SK-N-MC (cell line): ENCODE results near the gene ANKRD53.

Experiments used
- DNase-seq: peaks from one replicate; pipeline ENCODE4 v3.0.0-alpha.2; 2011; ENCODE audit warnings: low read depth, low spot score
- H3K27ac ChIP-seq: fragments of 200-600 bp; sonication (generic); 2 replicates; pipeline ENCODE4 v1.5.1; 2016; ENCODE audit warnings: mixed run types
- H3K36me3 ChIP-seq: fragments of 200-600 bp; sonication (generic); 2 replicates; pipeline ENCODE4 v1.6.1; 2017; ENCODE audit warnings: antibody characterized with exemption, low read length, mixed read lengths; ENCODE audit not compliant: insufficient read depth
- H3K4me3 ChIP-seq: fragments of 200-600 bp; sonication (generic); 2 replicates; pipeline ENCODE4 v1.5.1; 2016
- H3K9ac ChIP-seq: fragments of 200-600 bp; sonication (generic); 2 replicates; pipeline ENCODE4 v1.8.0; 2017; ENCODE audit warnings: mixed run types, mixed read lengths; ENCODE audit not compliant: insufficient read length
- H3K9me3 ChIP-seq: fragments of 200-600 bp; sonication (generic); 2 replicates; pipeline ENCODE4 v1.6.1; 2017; ENCODE audit warnings: low read depth, mild to moderate bottlenecking, antibody characterized with exemption, low read length, moderate library complexity, mixed read lengths
- EZH2 ChIP-seq: fragments of 200-600 bp; sonication (generic); IDR thresholded peaks from one replicate; pipeline ENCODE4 v1.6.1; 2017; ENCODE audit warnings: antibody characterized with exemption
- FOXP2 ChIP-seq: optimal IDR thresholded peaks from 2 replicates; pipeline ENCODE3; 2011; ENCODE audit warnings: mild to moderate bottlenecking, moderate library complexity; ENCODE audit not compliant: insufficient read depth; ENCODE audit errors: extremely low read length, control extremely low read depth
- POLR2AphosphoS5 ChIP-seq: IDR thresholded peaks from 2 replicates; pipeline ENCODE4 v1.6.1; 2012; ENCODE audit warnings: mild to moderate bottlenecking, low read depth, low read length, borderline replicate concordance

Gene ANKRD53

GRCh38 chr2:70954886-70955285 is 23.5 kb upstream of the ANKRD53 start:
- Histone ChIP-seq H3K4me3 (no peak overlapping the region), H3K9ac (no peak overlapping the region), H3K9me3 (no peaks in the 10 kb centered on the region), H3K27ac (no peak overlapping the region), H3K36me3 (no peaks in the 10 kb centered on the region)
- DNase-seq = no peak
- TF ChIP-seq EZH2 (no peak), POLR2AphosphoS5 (no peak), FOXP2 (no peak)

GRCh38 chr2:70956141-70956540 is 22.3 kb upstream of the ANKRD53 start:
- Histone ChIP-seq H3K4me3 (no peak overlapping the region), H3K27ac (no peak overlapping the region), H3K36me3 (no peaks in the 10 kb centered on the region), H3K9me3 (no peaks in the 10 kb centered on the region), H3K9ac (no peak overlapping the region)
- DNase-seq = no peak
- TF ChIP-seq EZH2 (no peak), FOXP2 (no peak), POLR2AphosphoS5 (no peak)

GRCh38 chr2:70957798-70958197 is 20.6 kb upstream of the ANKRD53 start:
- no peak overlapping the region for H3K4me3 ChIP-seq
- no peak for TF ChIP-seq EZH2
- no peak for TF ChIP-seq POLR2AphosphoS5
- TF ChIP-seq FOXP2 = no peak
- H3K9me3 ChIP-seq = no peaks in the 10 kb centered on the region
- H3K27ac ChIP-seq = no peak overlapping the region
- no peak overlapping the region for H3K9ac ChIP-seq
- no peaks in the 10 kb centered on the region for H3K36me3 ChIP-seq
- no peak for DNase-seq

DNA sequence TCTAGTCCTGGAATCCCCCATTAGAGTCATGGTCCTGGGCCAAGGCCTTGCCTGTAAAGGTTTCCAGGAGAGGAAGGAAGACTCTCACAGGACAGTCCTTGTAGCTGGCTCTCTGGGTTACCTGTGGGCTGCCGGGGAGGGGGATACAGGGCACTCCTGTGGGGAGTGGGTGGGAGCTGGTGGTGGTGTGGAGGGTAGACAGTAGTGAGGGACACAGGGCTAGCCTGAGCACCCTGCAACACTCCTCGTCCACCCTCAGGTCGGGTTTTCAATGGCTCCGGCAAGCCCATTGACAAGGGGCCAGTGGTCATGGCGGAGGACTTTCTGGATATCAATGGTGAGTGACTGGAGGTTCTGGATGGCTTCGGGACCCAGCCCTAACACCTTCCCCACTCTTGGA is 19.7 kb upstream of the ANKRD53 start:
- Histone ChIP-seq H3K4me3 (no peak overlapping the region), H3K9me3 (no peaks in the 10 kb centered on the region), H3K27ac (no peak overlapping the region), H3K9ac (no peak overlapping the region), H3K36me3 (no peaks in the 10 kb centered on the region)
- TF ChIP-seq POLR2AphosphoS5 (no peak), FOXP2 (no peak), EZH2 (no peak)
- DNase-seq = no peak

DNA sequence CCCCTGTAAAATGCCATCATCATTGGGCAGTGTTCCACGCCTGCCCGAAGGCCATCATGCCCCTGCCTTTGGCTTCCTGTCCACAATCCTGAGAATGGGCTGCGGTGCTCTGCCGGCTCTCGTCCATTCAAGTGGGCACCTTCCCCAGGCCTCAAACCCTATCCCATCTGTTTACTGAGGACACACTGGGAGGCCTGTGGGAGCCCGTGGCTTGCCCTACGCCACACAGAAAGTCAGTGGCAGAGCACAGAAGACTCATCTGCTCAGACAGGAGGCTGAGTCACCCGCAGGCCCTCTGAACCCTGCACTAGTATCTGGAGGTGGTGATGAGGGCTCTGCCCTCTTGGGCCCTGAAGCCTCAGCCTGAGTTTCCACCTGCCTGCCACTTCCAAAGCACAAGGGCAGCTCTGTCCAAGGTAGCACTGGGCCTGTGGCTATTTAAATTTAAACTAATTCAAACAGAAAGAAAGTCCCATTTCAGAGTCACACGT is 19.1 kb upstream of the ANKRD53 start:
- no peak overlapping the region for H3K4me3 ChIP-seq
- H3K36me3 ChIP-seq = no peaks in the 10 kb centered on the region
- H3K27ac ChIP-seq = no peak overlapping the region
- H3K9ac ChIP-seq = no peak overlapping the region
- no peaks in the 10 kb centered on the region for H3K9me3 ChIP-seq
- TF ChIP-seq EZH2 = no peak
- no peak for TF ChIP-seq POLR2AphosphoS5
- no peak for TF ChIP-seq FOXP2
- no peak for DNase-seq

- Histone ChIP-seq H3K4me3 (no peak overlapping the region), H3K9ac (no peak overlapping the region), H3K36me3 (no peaks in the 10 kb centered on the region), H3K27ac (no peak overlapping the region), H3K9me3 (no peaks in the 10 kb centered on the region)
- TF ChIP-seq POLR2AphosphoS5 (no peak), FOXP2 (no peak), EZH2 (no peak)
- no peak for DNase-seq
Observed at GRCh38 chr2:70959851-70960832, 18.3 kb upstream of the ANKRD53 start.

- TF ChIP-seq FOXP2 = no peak
- TF ChIP-seq POLR2AphosphoS5 = no peak
- no peak for TF ChIP-seq EZH2
- Histone ChIP-seq H3K9ac (no peak overlapping the region), H3K4me3 (no peak overlapping the region), H3K27ac (no peak overlapping the region), H3K9me3 (no peaks in the 10 kb centered on the region), H3K36me3 (no peaks in the 10 kb centered on the region)
- DNase-seq = no peak
Observed at GRCh38 chr2:70960833-70961647, 17.4 kb upstream of the ANKRD53 start.

DNA sequence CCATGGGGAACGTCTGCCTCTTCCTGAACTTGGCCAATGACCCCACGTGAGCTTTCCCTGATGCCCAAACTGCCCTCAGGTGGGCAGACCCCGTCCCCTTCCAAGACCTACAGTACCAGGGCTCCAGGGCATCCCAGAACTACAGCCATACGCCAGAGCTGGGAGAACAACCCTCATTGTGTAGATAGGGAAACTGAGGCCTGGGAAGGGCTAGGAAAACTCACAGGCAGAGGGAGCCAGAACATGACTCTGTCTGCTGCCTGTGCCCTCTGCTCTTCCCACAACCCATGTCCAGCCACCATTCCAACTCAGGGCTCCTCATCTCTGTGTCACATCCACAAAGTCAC is 16.8 kb upstream of the ANKRD53 start:
- Histone ChIP-seq H3K9ac (no peak overlapping the region), H3K36me3 (no peaks in the 10 kb centered on the region), H3K9me3 (no peaks in the 10 kb centered on the region), H3K27ac (no peak overlapping the region), H3K4me3 (no peak overlapping the region)
- DNase-seq = no peak
- TF ChIP-seq FOXP2 (no peak), POLR2AphosphoS5 (no peak), EZH2 (no peak)
